GM12892 (cell line): ENCODE measurements around the gene ST7.

ENCODE experiments used
- POLR2A ChIP-seq: IDR thresholded peaks from 2 replicates; pipeline ENCODE4 v1.6.1; 2011; ENCODE audit warnings: low read depth, low read length, control low read depth
- POLR2AphosphoS5 ChIP-seq: IDR thresholded peaks from 2 replicates; pipeline ENCODE4 v1.6.1; 2011; ENCODE audit warnings: low read depth, low read length, control low read depth
- TAF1 ChIP-seq: IDR thresholded peaks from 2 replicates; pipeline ENCODE4 v1.6.1; 2011; ENCODE audit warnings: low read depth, mild to moderate bottlenecking, control low read depth, low read length, borderline replicate concordance

DNA sequence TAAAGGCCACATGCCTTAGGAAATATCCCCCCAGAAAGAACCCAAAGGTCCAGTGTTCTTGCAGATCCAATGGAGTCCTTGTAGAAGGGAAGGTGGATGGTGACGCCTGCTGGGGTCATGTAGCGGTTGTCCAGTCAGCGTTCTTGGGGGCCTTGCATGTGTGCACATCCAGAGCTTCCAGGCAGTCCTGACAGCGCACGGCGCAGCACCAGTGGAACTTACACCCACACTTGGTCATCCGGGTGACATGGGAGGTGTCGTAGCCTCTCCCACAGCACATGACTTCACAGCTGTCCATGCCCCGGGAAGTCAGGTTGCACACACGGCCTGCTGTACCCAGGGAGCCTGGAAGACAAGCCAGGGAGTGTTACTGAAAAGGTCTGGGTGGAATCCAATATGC, 324.7 kb downstream of the ST7 start:
- TF ChIP-seq TAF1: no peak
- TF ChIP-seq POLR2AphosphoS5: no peak
- no peak for TF ChIP-seq POLR2A
